BLaER1 (cell line): ENCODE measurements around the gene GBP6.
"Not testable (repeated sequence)": the region's sequence is repeated elsewhere in the genome, so short reads cannot be mapped to it uniquely, and the experiment has no call there.

ENCODE experiments used
- H3K27ac ChIP-seq: shearing (Covaris generic); formaldehyde crosslinking; 2 replicates; pipeline ENCODE4 v1.8.1; 2022
- H3K27me3 ChIP-seq: shearing (Covaris generic); formaldehyde crosslinking; 2 replicates; pipeline ENCODE4 v1.8.1; 2022
- H3K36me3 ChIP-seq: shearing (Covaris generic); formaldehyde crosslinking; 2 replicates; pipeline ENCODE4 v1.8.1; 2022
- H3K4me1 ChIP-seq: shearing (Covaris generic); formaldehyde crosslinking; 2 replicates; pipeline ENCODE4 v1.8.1; 2022
- H3K4me2 ChIP-seq: shearing (Covaris generic); formaldehyde crosslinking; 2 replicates; pipeline ENCODE4 v1.8.1; 2022
- H3K4me3 ChIP-seq: shearing (Covaris generic); formaldehyde crosslinking; 2 replicates; pipeline ENCODE4 v1.8.1; 2022
- H3K9ac ChIP-seq: shearing (Covaris generic); formaldehyde crosslinking; 2 replicates; pipeline ENCODE4 v1.8.1; 2022
- H3K9me3 ChIP-seq: shearing (Covaris generic); formaldehyde crosslinking; 2 replicates; pipeline ENCODE4 v1.8.1; 2022
- H4K20me1 ChIP-seq: shearing (Covaris generic); formaldehyde crosslinking; 2 replicates; pipeline ENCODE4 v1.8.1; 2022
- Cebpa-rat ChIP-seq: shearing (Covaris generic); IDR thresholded peaks from 2 replicates; pipeline ENCODE4 v1.8.1; 2022

Gene GBP6

GRCh38 chr1:89405275-89405929 is 41.5 kb downstream of the GBP6 start:
- no peak for TF ChIP-seq Cebpa-rat
- Histone ChIP-seq H3K27ac (no peak overlapping the region), H3K4me1 (peaks cover 7% of the 10 kb centered on the region; the same call in 1 of the 2 replicates), H3K9ac (no peak overlapping the region), H3K4me3 (no peak overlapping the region), H3K36me3 (no peaks in the 10 kb centered on the region), H3K27me3 (no peaks in the 10 kb centered on the region), H4K20me1 (no peaks in the 10 kb centered on the region), H3K9me3 (no peaks in the 10 kb centered on the region), H3K4me2 (no peak overlapping the region)

DNA sequence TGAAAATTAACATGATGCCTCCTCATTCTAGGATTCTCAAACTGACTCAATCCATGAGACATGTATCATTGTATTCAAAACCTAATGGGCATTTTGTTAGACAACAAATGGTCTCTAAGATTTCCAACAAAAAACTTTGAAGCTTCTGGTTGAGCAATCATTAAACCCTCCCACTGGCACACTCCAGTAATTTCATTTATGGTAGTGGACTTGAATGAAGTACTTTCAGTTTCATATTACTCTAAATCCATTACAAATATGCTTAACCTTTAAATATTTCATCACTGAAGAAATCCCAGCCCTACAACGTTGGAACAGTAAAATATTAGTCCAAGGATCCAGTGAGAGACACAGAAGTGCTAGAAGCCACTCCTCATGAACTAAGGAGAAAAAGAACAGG is 43.5 kb downstream of the GBP6 start:
- Histone ChIP-seq H3K4me2 (no peak overlapping the region), H3K9ac (no peak overlapping the region)
- TF ChIP-seq Cebpa-rat: peak; percentile 57; the same call in 1 of the 2 replicates

DNA sequence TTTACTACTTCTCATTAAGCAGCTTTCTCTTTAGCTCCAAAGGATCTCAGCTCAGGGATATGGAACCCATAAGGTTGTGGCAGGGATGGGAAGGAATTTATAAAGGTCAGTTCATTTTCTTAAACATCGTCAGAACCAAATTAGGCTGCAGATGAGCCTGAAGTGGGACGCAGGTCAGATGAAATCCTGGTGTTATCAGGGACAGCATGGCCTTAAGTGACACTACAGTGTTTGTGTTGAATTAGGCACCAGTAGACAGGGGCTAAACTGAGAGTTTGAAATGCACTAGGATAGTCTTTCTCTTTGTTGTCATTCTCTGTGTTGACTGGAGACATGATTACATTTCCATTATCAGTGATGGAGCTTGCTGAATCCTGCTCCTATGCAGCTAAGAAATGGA is 43.9 kb downstream of the GBP6 start:
- H3K9ac ChIP-seq, H3K9me3 ChIP-seq, H3K27ac ChIP-seq, H3K27me3 ChIP-seq, H3K4me3 ChIP-seq, H3K4me1 ChIP-seq, H3K36me3 ChIP-seq, H3K4me2 ChIP-seq, H4K20me1 ChIP-seq: not testable (repeated sequence)

More for the DNA sequence above, 43.5 kb downstream of the GBP6 start:
- Histone ChIP-seq H3K27me3 (no peaks in the 10 kb centered on the region), H3K4me1 (peaks cover 7% of the 10 kb centered on the region; the same call in 1 of the 2 replicates), H3K27ac (no peak overlapping the region), H4K20me1 (no peaks in the 10 kb centered on the region), H3K4me3 (no peak overlapping the region), H3K9me3 (no peaks in the 10 kb centered on the region), H3K36me3 (no peaks in the 10 kb centered on the region)

- Histone ChIP-seq H3K27me3 (no peaks in the 10 kb centered on the region), H3K36me3 (no peaks in the 10 kb centered on the region), H3K4me3 (no peak overlapping the region), H3K9ac (no peak overlapping the region), H3K9me3 (no peaks in the 10 kb centered on the region), H3K4me2 (no peak overlapping the region), H3K27ac (no peak overlapping the region), H4K20me1 (no peaks in the 10 kb centered on the region), H3K4me1 (no peaks in the 10 kb centered on the region)
- TF ChIP-seq Cebpa-rat: no peak
Measured at GRCh38 chr1:89425056-89425455, 61.2 kb downstream of the GBP6 start.

- H3K4me3 ChIP-seq: no peak overlapping the region
- no peak overlapping the region for H3K9ac ChIP-seq
- H4K20me1 ChIP-seq: no peaks in the 10 kb centered on the region
- no peaks in the 10 kb centered on the region for H3K27me3 ChIP-seq
- no peaks in the 10 kb centered on the region for H3K36me3 ChIP-seq
- H3K27ac ChIP-seq: no peak overlapping the region
- H3K4me1 ChIP-seq: no peaks in the 10 kb centered on the region
- TF ChIP-seq Cebpa-rat: no peak
- no peaks in the 10 kb centered on the region for H3K9me3 ChIP-seq
- no peak overlapping the region for H3K4me2 ChIP-seq
Measured at GRCh38 chr1:89429062-89429461, 65.2 kb downstream of the GBP6 start.

GRCh38 chr1:89429681-89430080 is 65.8 kb downstream of the GBP6 start:
- not testable (repeated sequence) for H3K27me3 ChIP-seq, H3K9ac ChIP-seq, H3K27ac ChIP-seq, H4K20me1 ChIP-seq, H3K4me2 ChIP-seq, H3K4me3 ChIP-seq, H3K36me3 ChIP-seq, H3K9me3 ChIP-seq, H3K4me1 ChIP-seq

GRCh38 chr1:89433421-89433820 is 69.6 kb downstream of the GBP6 start:
- Histone ChIP-seq H4K20me1 (no peaks in the 10 kb centered on the region), H3K4me1 (no peaks in the 10 kb centered on the region), H3K4me2 (no peak overlapping the region), H3K9me3 (peaks cover 17% of the 10 kb centered on the region), H3K27me3 (no peaks in the 10 kb centered on the region), H3K9ac (no peak overlapping the region), H3K36me3 (no peaks in the 10 kb centered on the region), H3K27ac (no peak overlapping the region), H3K4me3 (no peak overlapping the region)
- no peak for TF ChIP-seq Cebpa-rat

DNA sequence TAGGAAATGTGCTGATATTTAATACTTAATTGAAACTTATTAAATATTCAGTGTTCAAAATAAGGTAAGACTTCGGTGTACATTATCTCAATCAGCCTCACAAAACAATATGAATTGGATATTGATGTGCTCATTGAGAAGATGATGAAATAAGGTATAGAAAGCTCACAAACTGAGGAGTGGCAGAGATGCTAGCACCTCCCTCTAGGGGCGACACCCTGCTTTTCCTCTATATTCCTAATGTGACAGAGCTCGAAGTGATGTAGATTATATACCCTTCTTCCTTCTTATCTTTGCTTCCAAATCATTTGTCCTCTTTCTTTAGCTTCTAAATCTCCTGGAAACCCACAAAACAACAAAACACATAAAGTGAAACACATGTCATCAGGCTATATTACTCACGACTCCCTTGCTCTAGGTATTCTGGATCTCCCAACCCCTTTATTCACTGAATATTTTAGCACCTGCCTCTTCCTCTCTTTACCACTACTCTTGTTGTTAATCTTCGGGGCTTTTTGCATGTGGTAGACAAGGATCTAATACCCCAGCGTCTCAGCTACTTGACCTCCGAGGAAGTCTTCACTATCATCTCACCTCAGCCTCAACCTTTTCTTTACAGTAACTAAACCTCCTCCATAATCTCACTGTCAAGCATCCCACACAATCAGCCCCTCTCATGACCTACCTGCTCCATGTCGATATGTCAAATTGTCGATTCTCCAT is 70.4 kb downstream of the GBP6 start:
- H4K20me1 ChIP-seq, H3K4me1 ChIP-seq, H3K36me3 ChIP-seq, H3K9ac ChIP-seq, H3K27ac ChIP-seq, H3K4me3 ChIP-seq, H3K4me2 ChIP-seq, H3K27me3 ChIP-seq: not testable (repeated sequence)
- H3K9me3 ChIP-seq: peaks cover 25% of the 10 kb centered on the region
